ENCODE measurements around the gene PHF3. TPM values are rescaled to one million over a fixed set of nuclear protein-coding genes. Genes with fewer than 3 reads are reported as not detected.
"Not testable (repeated sequence)": the region's sequence is repeated elsewhere in the genome, so short reads cannot be mapped to it uniquely, and the experiment has no call there.

PHF3 gene
- total RNA-seq, 2 experiments from 2014 or later: 54.8 to 92.5 TPM

GRCh38 chr6:63734923-63735322 is 99.3 kb downstream of the PHF3 start:
- H3K79me2 ChIP-seq (ENCODE audit: insufficient read depth, low read depth, low read length): no peaks in the 10 kb centered on the region
- ChIA-PET POLR2A (no interaction called here), CTCF (ENCODE audit: unreplicated experiment) (no interaction called here)
- H3K4me1 ChIP-seq (ENCODE audit: insufficient read depth, low read length, poor library complexity, severe bottlenecking): no peaks in the 10 kb centered on the region
- H4K20me1 ChIP-seq (ENCODE audit: insufficient read depth, low read length): no peaks in the 10 kb centered on the region
- H3K9me2 ChIP-seq (ENCODE audit: insufficient read depth, low read length): no peaks in the 10 kb centered on the region
- DNase-seq (ENCODE audit: low spot score): no peak
- no peak for TF ChIP-seq EZH2phosphoT487 (IDR thresholded peaks at IDR 0.05; ENCODE audit: borderline replicate concordance, low read depth, low read length)
- H2AFZ ChIP-seq (ENCODE audit: low read length): no peak overlapping the region
- no peaks in the 10 kb centered on the region for H3K36me3 ChIP-seq (ENCODE audit: insufficient read depth, low read length)
- no peaks in the 10 kb centered on the region for H3K9me3 ChIP-seq (ENCODE audit: low read length)
- intact Hi-C loops (cut with micrococcal nuclease; ENCODE audit: unreplicated experiment): no loop called here
- H3K4me2 ChIP-seq (ENCODE audit: low read length): no peak overlapping the region
- no TSS peak for BruUV-seq (replicated peaks)
- H3K27ac ChIP-seq (ENCODE audit: low read depth, low read length, poor library complexity, severe bottlenecking): no peak overlapping the region
- no peak overlapping the region for H3K4me3 ChIP-seq (ENCODE audit: low read depth, low read length, poor library complexity, severe bottlenecking)

GRCh38 chr6:63738190-63738589 is 102.6 kb downstream of the PHF3 start:
- H3K9me3 ChIP-seq (ENCODE audit: low read length); H4K20me1 ChIP-seq (ENCODE audit: insufficient read depth, low read length); intact Hi-C loops (cut with micrococcal nuclease; ENCODE audit: unreplicated experiment); H3K4me3 ChIP-seq (ENCODE audit: low read depth, low read length, poor library complexity, severe bottlenecking); H3K79me2 ChIP-seq (ENCODE audit: insufficient read depth, low read depth, low read length); H3K4me2 ChIP-seq (ENCODE audit: low read length); H2AFZ ChIP-seq (ENCODE audit: low read length); H3K27ac ChIP-seq (ENCODE audit: low read depth, low read length, poor library complexity, severe bottlenecking); CTCF ChIA-PET (ENCODE audit: unreplicated experiment); H3K4me1 ChIP-seq (ENCODE audit: insufficient read depth, low read length, poor library complexity, severe bottlenecking); H3K36me3 ChIP-seq (ENCODE audit: insufficient read depth, low read length); H3K9me2 ChIP-seq (ENCODE audit: insufficient read depth, low read length); BruUV-seq (replicated peaks); DNase-seq (ENCODE audit: low spot score): not testable (repeated sequence)
- POLR2A ChIA-PET: interaction anchor here (1.0 kb wide), 1 partner anchor 108 kb away, joined by 3 read pairs; no protein-coding TSS in a partner anchor

GRCh38 chr6:63739094-63739687 is 103.6 kb downstream of the PHF3 start:
- Histone ChIP-seq H3K9me3 (ENCODE audit: low read length) (no peaks in the 10 kb centered on the region), H3K4me2 (ENCODE audit: low read length) (no peak overlapping the region), H3K4me3 (ENCODE audit: low read depth, low read length, poor library complexity, severe bottlenecking) (no peak overlapping the region), H3K27ac (ENCODE audit: low read depth, low read length, poor library complexity, severe bottlenecking) (no peak overlapping the region), H2AFZ (ENCODE audit: low read length) (no peak overlapping the region), H3K79me2 (ENCODE audit: insufficient read depth, low read depth, low read length) (no peaks in the 10 kb centered on the region), H3K4me1 (ENCODE audit: insufficient read depth, low read length, poor library complexity, severe bottlenecking) (no peaks in the 10 kb centered on the region), H3K9me2 (ENCODE audit: insufficient read depth, low read length) (no peaks in the 10 kb centered on the region), H3K36me3 (ENCODE audit: insufficient read depth, low read length) (no peaks in the 10 kb centered on the region), H4K20me1 (ENCODE audit: insufficient read depth, low read length) (no peaks in the 10 kb centered on the region)
- TF ChIP-seq EZH2phosphoT487 (IDR thresholded peaks at IDR 0.05; ENCODE audit: borderline replicate concordance, low read depth, low read length): no peak
- no peak for TF ChIP-seq CTCF (conservative IDR thresholded peaks at IDR 0.05; ENCODE audit: low read length)
- intact Hi-C loops (cut with micrococcal nuclease; ENCODE audit: unreplicated experiment): no loop called here
- no peak for DNase-seq (ENCODE audit: low spot score)
- BruUV-seq (replicated peaks): no TSS peak
- ChIA-PET POLR2A (interaction anchor here (0.6 to 1.0 kb wide), 5 partner anchors 11 to 345 kb away, joined by 3 read pairs; no protein-coding TSS in a partner anchor), CTCF (ENCODE audit: unreplicated experiment) (no interaction called here)

Measured in OCI-LY7 (cell line).